Measurements from ENCODE around the gene CTXN2. TPM values are rescaled to one million over a fixed set of nuclear protein-coding genes. Genes with fewer than 3 reads are reported as not detected.

Gene CTXN2
- total and polyA plus RNA-seq, 2 of the 13 experiments (the other 11 are each of a cell fraction or from before 2014, with no cell fraction given) = not detected

GRCh38 chr15:48190932-48191573 is 412 bp upstream of the CTXN2 start (continued):
- no peak for TF ChIP-seq ZNF790 (CRISPR knock-in tag; IDR thresholded peaks at IDR 0.05; ENCODE audit: borderline replicate concordance)
- no peak for TF ChIP-seq ZNF552 (CRISPR knock-in tag; IDR thresholded peaks at IDR 0.05; ENCODE audit: borderline replicate concordance)
- no peak for TF ChIP-seq LCORL (IDR thresholded peaks at IDR 0.05)
- TF ChIP-seq LCORL (CRISPR knock-in tag; IDR thresholded peaks at IDR 0.05) = no peak
- no peak for TF ChIP-seq ZSCAN20 (CRISPR knock-in tag; IDR thresholded peaks at IDR 0.05; ENCODE audit: borderline replicate concordance)
- no peak for TF ChIP-seq ATF5 (CRISPR knock-in tag; IDR thresholded peaks at IDR 0.05; ENCODE audit: low read depth)
- no peak for TF ChIP-seq THAP7 (CRISPR knock-in tag; IDR thresholded peaks at IDR 0.05)
- no peak for TF ChIP-seq PRDM15 (CRISPR knock-in tag; IDR thresholded peaks at IDR 0.05)
- no peak for TF ChIP-seq HMGXB4 (CRISPR knock-in tag; IDR thresholded peaks at IDR 0.05; ENCODE audit: borderline replicate concordance in 1 of 2, low read depth in 1 of 2)
- TF ChIP-seq SRSF9 (IDR thresholded peaks at IDR 0.05; ENCODE audit: borderline replicate concordance, insufficient read depth, low read depth, low read length, poor library complexity, severe bottlenecking) = no peak
- TF ChIP-seq UBTF (CRISPR knock-in tag; IDR thresholded peaks at IDR 0.05) = no peak
- no peak for TF ChIP-seq HNF4G (IDR thresholded peaks at IDR 0.05; ENCODE audit: borderline replicate concordance, low read depth, low read length)
- no peak for TF ChIP-seq HNF4G (CRISPR knock-in tag; IDR thresholded peaks at IDR 0.05; ENCODE audit: borderline replicate concordance, low read depth)
- no peak for TF ChIP-seq SNAI1 (CRISPR knock-in tag; IDR thresholded peaks at IDR 0.05; ENCODE audit: borderline replicate concordance)
- no peak for TF ChIP-seq MLX (CRISPR knock-in tag; IDR thresholded peaks at IDR 0.05)
- TF ChIP-seq CHD4 (IDR thresholded peaks at IDR 0.05; ENCODE audit: borderline replicate concordance, low read length) = no peak
- no peak for TF ChIP-seq ZNF558 (CRISPR knock-in tag; IDR thresholded peaks at IDR 0.05; ENCODE audit: borderline replicate concordance)
- no peak for TF ChIP-seq SP2 (CRISPR knock-in tag; IDR thresholded peaks at IDR 0.05)
- TF ChIP-seq MIXL1 (CRISPR knock-in tag; IDR thresholded peaks at IDR 0.05) = 0 out of 2 replicates have a peak, but pooled peaks have one; percentile 34

All from HepG2 (cell line).